GM19193 (cell line): Measurements from ENCODE around the gene SLC35B1.

ENCODE experiments used
- POLR2A ChIP-seq: IDR thresholded peaks from 4 replicates; pipeline ENCODE4 v1.6.1; 2011; ENCODE audit not compliant: insufficient read depth, insufficient read length; ENCODE audit errors: extremely low read depth

The SLC35B1 gene

GRCh38 chr17:49723423-49723822, 15.7 kb upstream of the SLC35B1 start:
- TF ChIP-seq POLR2A: no peak

- no peak for TF ChIP-seq POLR2A
Measured at GRCh38 chr17:49722066-49722465, 14.3 kb upstream of the SLC35B1 start.

GRCh38 chr17:49717371-49717861, 9.7 kb upstream of the SLC35B1 start:
- no peak for TF ChIP-seq POLR2A

GRCh38 chr17:49716668-49717364, 9.1 kb upstream of the SLC35B1 start:
- no peak for TF ChIP-seq POLR2A

- no peak for TF ChIP-seq POLR2A
Measured at GRCh38 chr17:49715717-49716279, 8.0 kb upstream of the SLC35B1 start.

GRCh38 chr17:49715216-49715615, 7.5 kb upstream of the SLC35B1 start:
- TF ChIP-seq POLR2A: no peak

- TF ChIP-seq POLR2A: no peak
Measured at GRCh38 chr17:49708515-49709183, 885 bp upstream of the SLC35B1 start.

- no peak for TF ChIP-seq POLR2A
Measured at GRCh38 chr17:49707246-49707607, 537 bp downstream of the SLC35B1 start.

- TF ChIP-seq POLR2A: no peak
Measured at GRCh38 chr17:49705254-49705653, 2.5 kb downstream of the SLC35B1 start.

- TF ChIP-seq POLR2A: no peak
Measured at GRCh38 chr17:49703557-49704277, 4.0 kb downstream of the SLC35B1 start.

- no peak for TF ChIP-seq POLR2A
Measured at GRCh38 chr17:49700960-49701359, 6.8 kb downstream of the SLC35B1 start.

- TF ChIP-seq POLR2A: no peak
Measured at GRCh38 chr17:49699966-49700575, 7.7 kb downstream of the SLC35B1 start.

- no peak for TF ChIP-seq POLR2A
Measured at GRCh38 chr17:49698005-49698404, 9.8 kb downstream of the SLC35B1 start.

GRCh38 chr17:49696233-49696761, 11.5 kb downstream of the SLC35B1 start:
- no peak for TF ChIP-seq POLR2A

- TF ChIP-seq POLR2A: no peak
Measured at GRCh38 chr17:49695698-49696232, 12.0 kb downstream of the SLC35B1 start.
